Activated T-helper 1 cell treated with anti-CD3 and anti-CD28 coated beads, Interleukin-2, amount 50 U/mL, for 16 hours (primary cell): ENCODE data around the gene TRRAP.

ENCODE experiments used
- DNase-seq, 2 donors: peaks; one replicate each; pipeline ENCODE4 v3.0.0-alpha.2; 2020; ENCODE audit warnings: low read depth in 1 of 2, low spot score in 1 of 2

Gene TRRAP

GRCh38 chr7:98985406-98985805 lies 107.1 kb downstream of the TRRAP start:
- no peak for DNase-seq

GRCh38 chr7:98985945-98986344 lies 107.6 kb downstream of the TRRAP start:
- DNase-seq = no peak

GRCh38 chr7:98988641-98989040 lies 110.3 kb downstream of the TRRAP start:
- DNase-seq = no peak

- no peak for DNase-seq
These were observed 112.0 kb downstream of the TRRAP start for GRCh38 chr7:98990356-98990755.

- DNase-seq = no peak
These were observed 112.8 kb downstream of the TRRAP start for GRCh38 chr7:98991141-98991540.

- no peak for DNase-seq
These were observed 113.7 kb downstream of the TRRAP start for GRCh38 chr7:98992076-98992475.

- DNase-seq = no peak
These were observed 114.9 kb downstream of the TRRAP start for GRCh38 chr7:98993024-98993897.

GRCh38 chr7:98994046-98994944 lies 116.0 kb downstream of the TRRAP start:
- DNase-seq = no peak

GRCh38 chr7:98995111-98995510 lies 116.8 kb downstream of the TRRAP start:
- DNase-seq = no peak

GRCh38 chr7:98995523-98996149 lies 117.3 kb downstream of the TRRAP start:
- no peak for DNase-seq

- no peak for DNase-seq
These were observed 117.8 kb downstream of the TRRAP start for GRCh38 chr7:98996150-98996552.

GRCh38 chr7:98997846-98998245 lies 119.5 kb downstream of the TRRAP start:
- DNase-seq = no peak

GRCh38 chr7:98998821-98999725 lies 120.7 kb downstream of the TRRAP start:
- DNase-seq = no peak

GRCh38 chr7:99000196-99000903 lies 122.0 kb downstream of the TRRAP start:
- no peak for DNase-seq

GRCh38 chr7:99000904-99001465 lies 122.7 kb downstream of the TRRAP start:
- DNase-seq = no peak

- DNase-seq = no peak
These were observed 123.3 kb downstream of the TRRAP start for GRCh38 chr7:99001482-99002147.

GRCh38 chr7:99002148-99002826 lies 124.0 kb downstream of the TRRAP start:
- DNase-seq = no peak

- no peak for DNase-seq
These were observed 124.5 kb downstream of the TRRAP start for GRCh38 chr7:99002827-99003212.

- no peak for DNase-seq
These were observed 125.1 kb downstream of the TRRAP start for GRCh38 chr7:99003419-99003818.
